ENCODE measurements around the gene SLC25A19. TPM values are rescaled to one million over a fixed set of nuclear protein-coding genes. Genes with fewer than 3 reads are reported as not detected.

Gene SLC25A19
- total and polyA plus RNA-seq, 2 donors (not counting 1 experiment from before 2014, with no cell fraction given), result 36.8 to 46.4 TPM

DNA sequence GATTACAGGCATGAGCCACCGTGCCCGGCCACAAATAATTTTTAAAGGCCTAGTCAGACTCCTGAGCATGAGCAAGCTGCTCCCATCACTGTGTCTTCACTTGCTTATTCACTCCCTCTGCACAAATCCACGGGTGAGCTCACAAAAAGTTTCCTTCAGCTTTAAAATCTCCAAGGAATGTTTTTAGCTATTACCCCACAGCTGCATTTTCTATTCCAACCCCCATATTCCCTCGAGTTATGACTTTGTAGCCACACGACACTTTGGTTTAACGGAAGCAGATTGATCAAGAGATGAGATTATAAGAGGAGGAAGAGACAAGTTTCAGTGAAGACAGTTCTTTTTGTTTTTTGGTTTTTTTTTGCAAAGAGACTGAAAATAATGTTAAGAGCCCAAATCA is 49.1 kb upstream of the SLC25A19 start:
- Histone ChIP-seq H2AFZ (ENCODE audit: insufficient read depth, low read depth, low read length, poor library complexity, severe bottlenecking) (peak overlapping the region; percentile 40), H3K9me3 (ENCODE audit: control extremely low read depth in 1 of 3, control insufficient read depth in 2 of 3, insufficient read depth in 1 of 3, low read length in 2 of 3) (no peaks in the 10 kb centered on the region), H3K27ac (ENCODE audit: low read length in 2 of 2) (peak overlapping the region; percentile 68 to 97), H4K20me1 (ENCODE audit: control insufficient read depth, insufficient read depth, low read length, poor library complexity, severe bottlenecking) (no peaks in the 10 kb centered on the region), H3K36me3 (replicated peaks in 1 of 2; ENCODE audit: control extremely low read depth in 1 of 2, control insufficient read depth in 1 of 2, extremely low read depth in 1 of 2, insufficient read depth in 2 of 2, low read length in 1 of 2) (peaks cover 3 to 13% of the 10 kb centered on the region in 2 experiments), H3K9ac (ENCODE audit: low read length) (peak overlapping the region; percentile 38), H3K27me3 (replicated peaks in 1 of 4; ENCODE audit: control extremely low read depth in 1 of 4, control insufficient read depth in 3 of 4, insufficient read depth in 4 of 4, low read length in 3 of 4) (no peaks in the 10 kb centered on the region), H3K4me1 (ENCODE audit: control insufficient read depth in 2 of 2, insufficient read depth in 2 of 2, low read length in 2 of 2) (peaks cover 84 to 92% of the 10 kb centered on the region in 2 donors), H3K4me2 (replicated peaks; ENCODE audit: low read depth, low read length, poor library complexity, severe bottlenecking) (peak overlapping the region; percentile 50), H3K79me2 (ENCODE audit: control insufficient read depth, insufficient read depth, low read length) (peaks cover 92% of the 10 kb centered on the region), H3K4me3 (ENCODE audit: control extremely low read depth in 1 of 5, extremely low read depth in 1 of 5, insufficient read depth in 1 of 5, low read depth in 2 of 5, low read length in 4 of 5) (peak overlapping the region in 1 of 5 experiments; percentile 41)
- ChIA-PET POLR2A (no interaction called here), CTCF (interaction anchor here (0.8 to 14.9 kb wide), 4 partner anchors 15 to 89 kb away, joined by 3 to 264 read pairs (median 4); no protein-coding TSS in a partner anchor)
- WGBS (ENCODE audit: insufficient coverage), result 15% methylated on average over 3 of the region's 6 CpGs
- peaks cover 78% of the 10 kb centered on the region for H3K4me1 Mint-ChIP-seq
- ATAC-seq (ENCODE audit: low read depth) (no peak), DNase-seq (peak; percentile 44)
- H3K9me3 Mint-ChIP-seq (ENCODE audit: insufficient read depth), result no peaks in the 10 kb centered on the region
- H3K27me3 Mint-ChIP-seq, result no peaks in the 10 kb centered on the region
- TF ChIP-seq EZH2 (IDR thresholded peaks at IDR 0.05; ENCODE audit: borderline replicate concordance, insufficient read depth, low read depth, low read length, poor library complexity, severe bottlenecking), result no peak
- TF ChIP-seq, protein P1, sequence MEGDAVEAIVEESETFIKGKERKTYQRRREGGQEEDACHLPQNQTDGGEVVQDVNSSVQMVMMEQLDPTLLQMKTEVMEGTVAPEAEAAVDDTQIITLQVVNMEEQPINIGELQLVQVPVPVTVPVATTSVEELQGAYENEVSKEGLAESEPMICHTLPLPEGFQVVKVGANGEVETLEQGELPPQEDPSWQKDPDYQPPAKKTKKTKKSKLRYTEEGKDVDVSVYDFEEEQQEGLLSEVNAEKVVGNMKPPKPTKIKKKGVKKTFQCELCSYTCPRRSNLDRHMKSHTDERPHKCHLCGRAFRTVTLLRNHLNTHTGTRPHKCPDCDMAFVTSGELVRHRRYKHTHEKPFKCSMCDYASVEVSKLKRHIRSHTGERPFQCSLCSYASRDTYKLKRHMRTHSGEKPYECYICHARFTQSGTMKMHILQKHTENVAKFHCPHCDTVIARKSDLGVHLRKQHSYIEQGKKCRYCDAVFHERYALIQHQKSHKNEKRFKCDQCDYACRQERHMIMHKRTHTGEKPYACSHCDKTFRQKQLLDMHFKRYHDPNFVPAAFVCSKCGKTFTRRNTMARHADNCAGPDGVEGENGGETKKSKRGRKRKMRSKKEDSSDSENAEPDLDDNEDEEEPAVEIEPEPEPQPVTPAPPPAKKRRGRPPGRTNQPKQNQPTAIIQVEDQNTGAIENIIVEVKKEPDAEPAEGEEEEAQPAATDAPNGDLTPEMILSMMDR (IDR thresholded peaks at IDR 0.05), result no peak
- H3K4me3 Mint-ChIP-seq, result peak overlapping the region; percentile 71
- intact Hi-C loops (cut with micrococcal nuclease), result loop anchor here (1.0 kb wide), 1 partner anchor 8 kb away; no protein-coding TSS in a partner anchor
- peak overlapping the region; percentile 88 for H3K27ac Mint-ChIP-seq

DNA sequence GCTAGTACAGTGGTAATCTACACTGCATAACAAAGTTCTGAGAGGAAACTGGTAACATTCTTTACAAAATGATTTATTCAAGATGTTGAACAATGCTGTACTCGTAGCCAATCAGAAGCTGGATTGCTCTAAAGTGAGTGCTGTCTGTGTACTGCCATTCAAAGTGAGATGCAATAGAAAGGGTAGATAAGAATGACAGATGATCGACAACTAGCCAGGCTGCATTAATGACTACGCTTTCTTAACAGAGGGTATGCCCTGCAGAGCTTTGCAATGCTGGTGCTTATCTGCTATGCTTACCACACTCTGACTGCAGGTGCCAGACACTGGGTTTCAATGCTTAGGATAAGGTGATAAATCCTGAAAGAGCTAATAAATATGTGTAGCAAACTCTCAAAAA is 46.1 kb upstream of the SLC25A19 start:
- H3K4me3 Mint-ChIP-seq, result no peak overlapping the region
- peak overlapping the region; percentile 58 for H3K4me2 ChIP-seq (replicated peaks; ENCODE audit: low read depth, low read length, poor library complexity, severe bottlenecking)

More for the DNA sequence above, 46.1 kb upstream of the SLC25A19 start:
- Histone ChIP-seq H3K36me3 (replicated peaks in 1 of 2; ENCODE audit: control extremely low read depth in 1 of 2, control insufficient read depth in 1 of 2, extremely low read depth in 1 of 2, insufficient read depth in 2 of 2, low read length in 1 of 2) (peaks cover 0 to 30% of the 10 kb centered on the region in 2 experiments), H3K27ac (ENCODE audit: low read length in 2 of 2) (peak overlapping the region in 1 of 2 donors; percentile 74), H3K9me3 (ENCODE audit: control extremely low read depth in 1 of 3, control insufficient read depth in 2 of 3, insufficient read depth in 1 of 3, low read length in 2 of 3) (no peaks in the 10 kb centered on the region), H3K4me3 (ENCODE audit: control extremely low read depth in 1 of 5, extremely low read depth in 1 of 5, insufficient read depth in 1 of 5, low read depth in 2 of 5, low read length in 4 of 5) (no peak overlapping the region), H2AFZ (ENCODE audit: insufficient read depth, low read depth, low read length, poor library complexity, severe bottlenecking) (no peak overlapping the region), H3K27me3 (replicated peaks in 1 of 4; ENCODE audit: control extremely low read depth in 1 of 4, control insufficient read depth in 3 of 4, insufficient read depth in 4 of 4, low read length in 3 of 4) (no peaks in the 10 kb centered on the region), H3K4me1 (ENCODE audit: control insufficient read depth in 2 of 2, insufficient read depth in 2 of 2, low read length in 2 of 2) (peaks cover 82% of the 10 kb centered on the region in 2 donors), H4K20me1 (ENCODE audit: control insufficient read depth, insufficient read depth, low read length, poor library complexity, severe bottlenecking) (no peaks in the 10 kb centered on the region), H3K79me2 (ENCODE audit: control insufficient read depth, insufficient read depth, low read length) (peaks cover 94% of the 10 kb centered on the region), H3K9ac (ENCODE audit: low read length) (no peak overlapping the region)
- WGBS (ENCODE audit: insufficient coverage), result 78% methylated on average over 2 of the region's 3 CpGs
- H3K4me1 Mint-ChIP-seq, result peaks cover 80% of the 10 kb centered on the region
- no peaks in the 10 kb centered on the region for H3K27me3 Mint-ChIP-seq
- H3K27ac Mint-ChIP-seq, result peak overlapping the region; percentile 82
- no peaks in the 10 kb centered on the region for H3K9me3 Mint-ChIP-seq (ENCODE audit: insufficient read depth)
- DNase-seq, result no peak
- CTCF ChIA-PET, result interaction anchor here (0.9 to 14.9 kb wide), 10 partner anchors 8 to 64 kb away, joined by 3 to 264 read pairs (median 3); partner anchors contain the start of genes MIF4GD and SLC25A19
- intact Hi-C loops (cut with micrococcal nuclease), result no loop called here
- POLR2A ChIA-PET, result interaction anchor here (0.6 to 1.2 kb wide), 2 partner anchors 9 to 16 kb away, joined by 3 to 11 read pairs; no protein-coding TSS in a partner anchor
- no peak for ATAC-seq (ENCODE audit: low read depth)
- TF ChIP-seq, protein P1 (IDR thresholded peaks at IDR 0.05), result no peak
- TF ChIP-seq EZH2 (IDR thresholded peaks at IDR 0.05; ENCODE audit: borderline replicate concordance, insufficient read depth, low read depth, low read length, poor library complexity, severe bottlenecking), result no peak

Measured in B cell (primary cell).